SK-N-SH (cell line): ENCODE results near the gene REN. TPM values are rescaled to one million over a fixed set of nuclear protein-coding genes. Genes with fewer than 3 reads are reported as not detected.

ENCODE experiments used
- CTCF ChIA-PET: fragments of 300-600, 350-600 bp; formaldehyde crosslinking; extraction: SDS; loops from one replicate; lab custom pipeline; 2021; lab: Yijun Ruan, JAX
- POLR2A ChIA-PET: fragments of 350-600 bp; sonication (Branson Sonifier 250); formaldehyde crosslinking; extraction: SDS; loops from one replicate; lab custom pipeline; 2020; ENCODE audit warnings: antibody characterized with exemption, inconsistent platforms; lab: Yijun Ruan, JAX
- DNase-seq: peaks from one replicate; pipeline ENCODE4 v3.0.0; 2012
- H2AFZ ChIP-seq: fragments of 200-600 bp; sonication (generic); 2 replicates; pipeline ENCODE4 v1.8.1; 2016; ENCODE audit warnings: antibody characterized with exemption, mild to moderate bottlenecking, low read depth
- H3F3A ChIP-seq: fragments of 200-600 bp; sonication (generic); replicated peaks from 2 replicates; pipeline ENCODE3; 2016; ENCODE audit warnings: antibody characterized with exemption, mild to moderate bottlenecking; ENCODE audit not compliant: insufficient read depth
- H3K27ac ChIP-seq, 2 experiments: fragments of 200-500 bp in 1 of 2; fragments of 200-600 bp in 1 of 2; sonication (Bioruptor generic) in 1 of 2; sonication (generic), shearing (Covaris generic) in 1 of 2; 2 replicates each; pipeline versions ENCODE4 v1.5.1 to v1.6.1; 2014 to 2016; ENCODE audit warnings: low read depth in 2 of 2, inconsistent platforms in 1 of 2, low read length in 1 of 2, mild to moderate bottlenecking in 1 of 2, mixed read lengths in 1 of 2
- H3K27me3 ChIP-seq: fragments of 200-600 bp; sonication (generic), shearing (Covaris generic); 2 replicates; pipeline ENCODE4 v1.6.1; 2016; ENCODE audit warnings: mixed run types; ENCODE audit not compliant: insufficient read depth
- H3K36me3 ChIP-seq, 2 experiments: fragments of 200-500 bp in 1 of 2; fragments of 200-600 bp in 1 of 2; sonication (Bioruptor generic) in 1 of 2; sonication (generic) in 1 of 2; replicated peaks in 1 of 2; 2 replicates each; pipeline versions ENCODE3 to v1.5.1; 2014 to 2016; ENCODE audit warnings: low read length in 1 of 2, mild to moderate bottlenecking in 1 of 2; ENCODE audit not compliant: insufficient read depth in 2 of 2, control insufficient read depth in 1 of 2
- H3K4me1 ChIP-seq, 2 experiments: fragments of 200-500 bp in 1 of 2; fragments of 200-600 bp in 1 of 2; sonication (Bioruptor generic) in 1 of 2; sonication (generic), shearing (Covaris generic) in 1 of 2; 2 replicates each; pipeline versions ENCODE4 v1.5.1 to v1.6.1; 2014 to 2016; ENCODE audit warnings: low read depth in 1 of 2, low read length in 1 of 2, mixed run types in 1 of 2; ENCODE audit not compliant: insufficient read depth in 2 of 2, control insufficient read depth in 1 of 2
- H3K4me2 ChIP-seq: fragments of 200-600 bp; sonication (generic), shearing (Covaris generic); 2 replicates; pipeline ENCODE4 v1.6.1; 2017; ENCODE audit warnings: mixed run types
- H3K4me3 ChIP-seq, 2 experiments: fragments of 200-500 bp in 1 of 2; fragments of 200-600 bp in 1 of 2; sonication (Bioruptor generic) in 1 of 2; sonication (generic), shearing (Covaris generic) in 1 of 2; 2 replicates each; pipeline versions ENCODE4 v1.5.1 to v1.8.1; 2014 to 2016; ENCODE audit warnings: low read depth in 2 of 2, inconsistent platforms in 1 of 2, low read length in 1 of 2, mild to moderate bottlenecking in 1 of 2, mixed read lengths in 1 of 2, moderate library complexity in 1 of 2
- H3K79me2 ChIP-seq: fragments of 200-600 bp; sonication (generic); 2 replicates; pipeline ENCODE4 v1.8.1; 2017; ENCODE audit warnings: mild to moderate bottlenecking; ENCODE audit not compliant: insufficient read depth
- H3K9ac ChIP-seq: fragments of 200-600 bp; sonication (generic); 2 replicates; pipeline ENCODE4 v1.6.1; 2017; ENCODE audit warnings: mixed run types
- H3K9me2 ChIP-seq: fragments of 200-600 bp; sonication (generic); 2 replicates; pipeline ENCODE4 v1.6.1; 2017; ENCODE audit warnings: mixed run types
- H3K9me3 ChIP-seq: fragments of 200-600 bp; sonication (generic); 2 replicates; pipeline ENCODE4 v1.6.1; 2017; ENCODE audit warnings: mixed run types, mild to moderate bottlenecking, moderate library complexity
- H4K20me1 ChIP-seq: fragments of 200-600 bp; sonication (generic); 2 replicates; pipeline ENCODE4 v1.6.1; 2017; ENCODE audit warnings: mild to moderate bottlenecking, mixed run types; ENCODE audit not compliant: insufficient read depth
- ELF1 ChIP-seq: IDR thresholded peaks from 2 replicates; pipeline ENCODE4 v1.4.0; 2012
- FOSL2 ChIP-seq: IDR thresholded peaks from 2 replicates; pipeline ENCODE4 v1.4.0; 2012; ENCODE audit warnings: low read depth, mild to moderate bottlenecking, moderate library complexity, borderline replicate concordance
- MAX ChIP-seq: IDR thresholded peaks from 2 replicates; pipeline ENCODE4 v1.4.0; 2012; ENCODE audit warnings: low read depth
- PBX3 ChIP-seq: IDR thresholded peaks from 2 replicates; pipeline ENCODE4; 2012
- RFX5 ChIP-seq: IDR thresholded peaks from 2 replicates; pipeline ENCODE4 v1.6.1; 2012; ENCODE audit warnings: mild to moderate bottlenecking, improper control_type of control experiment, low read length
- TAF1 ChIP-seq: IDR thresholded peaks from 2 replicates; pipeline ENCODE4 v1.6.1; 2012; ENCODE audit warnings: low read depth, mild to moderate bottlenecking, low read length, moderate library complexity, borderline replicate concordance
- TCF12 ChIP-seq: IDR thresholded peaks from 2 replicates; pipeline ENCODE4 v1.4.0; 2012
- TEAD4 ChIP-seq: IDR thresholded peaks from 2 replicates; pipeline ENCODE4 v1.4.0; 2012; ENCODE audit warnings: mild to moderate bottlenecking, borderline replicate concordance; ENCODE audit not compliant: insufficient read depth
- WGBS: methylation state at CpG from one replicate; pipeline ENCODE4 v1.1.6; 2017; ENCODE audit warnings: low lambda C conversion rate; 5-methylcytosine and 5-hydroxymethylcytosine counted together
- polyA plus RNA-seq, 3 experiments: library from polyadenylated mRNA; depleted of rRNA; stranded (reverse); fragments of >200 nt; gene quantifications; 2 replicates each; pipeline ENCODE4 v1.2.3, GENCODE V29; 2012
- TF ChIP-seq, protein P1 (sequence below): IDR thresholded peaks from 2 replicates; pipeline ENCODE4 v1.6.1; 2012; ENCODE audit warnings: mild to moderate bottlenecking, low read depth, low read length, moderate library complexity

The REN gene
- polyA plus RNA-seq, 1 of the 3 experiments (the other 2 are of a cell fraction) = not detected

- WGBS = 59% methylated on average over 6 of the region's 6 CpGs
- no peaks in the 10 kb centered on the region for H3K9me3 ChIP-seq
- no peaks in the 10 kb centered on the region for H4K20me1 ChIP-seq
- no peaks in the 10 kb centered on the region for H3K79me2 ChIP-seq
- H3K36me3 ChIP-seq = no peaks in the 10 kb centered on the region
- no peak for TF ChIP-seq TAF1
- no peak for TF ChIP-seq MAX
- TF ChIP-seq TCF12 = no peak
- no peak for TF ChIP-seq TEAD4
- no peak for TF ChIP-seq FOSL2
- no peak for TF ChIP-seq ELF1
- no peak for TF ChIP-seq RFX5
- TF ChIP-seq, all 33 proteins: peak for 0
- Histone ChIP-seq H3F3A (no peaks in the 10 kb centered on the region), H3K4me2 (no peak overlapping the region), H3K4me1 (no peaks in the 10 kb centered on the region), H3K27me3 (no peaks in the 10 kb centered on the region; the same call in 1 of the 2 replicates), H3K4me3 (no peak overlapping the region), H3K9ac (no peak overlapping the region), H3K27ac (no peak overlapping the region), H2AFZ (no peak overlapping the region), H3K9me2 (no peaks in the 10 kb centered on the region)
- DNase-seq = no peak
- CTCF ChIA-PET = interaction anchor here (1.1 to 1.8 kb wide), 4 partner anchors 16 to 309 kb away, joined by 3 to 13 read pairs (median 6); no protein-coding TSS in a partner anchor
- POLR2A ChIA-PET = no interaction called here
Measured at GRCh38 chr1:204180133-204180532, 14.0 kb upstream of the REN start.

- 81% methylated on average over 5 of the region's 7 CpGs for WGBS
- TF ChIP-seq, protein P1, sequence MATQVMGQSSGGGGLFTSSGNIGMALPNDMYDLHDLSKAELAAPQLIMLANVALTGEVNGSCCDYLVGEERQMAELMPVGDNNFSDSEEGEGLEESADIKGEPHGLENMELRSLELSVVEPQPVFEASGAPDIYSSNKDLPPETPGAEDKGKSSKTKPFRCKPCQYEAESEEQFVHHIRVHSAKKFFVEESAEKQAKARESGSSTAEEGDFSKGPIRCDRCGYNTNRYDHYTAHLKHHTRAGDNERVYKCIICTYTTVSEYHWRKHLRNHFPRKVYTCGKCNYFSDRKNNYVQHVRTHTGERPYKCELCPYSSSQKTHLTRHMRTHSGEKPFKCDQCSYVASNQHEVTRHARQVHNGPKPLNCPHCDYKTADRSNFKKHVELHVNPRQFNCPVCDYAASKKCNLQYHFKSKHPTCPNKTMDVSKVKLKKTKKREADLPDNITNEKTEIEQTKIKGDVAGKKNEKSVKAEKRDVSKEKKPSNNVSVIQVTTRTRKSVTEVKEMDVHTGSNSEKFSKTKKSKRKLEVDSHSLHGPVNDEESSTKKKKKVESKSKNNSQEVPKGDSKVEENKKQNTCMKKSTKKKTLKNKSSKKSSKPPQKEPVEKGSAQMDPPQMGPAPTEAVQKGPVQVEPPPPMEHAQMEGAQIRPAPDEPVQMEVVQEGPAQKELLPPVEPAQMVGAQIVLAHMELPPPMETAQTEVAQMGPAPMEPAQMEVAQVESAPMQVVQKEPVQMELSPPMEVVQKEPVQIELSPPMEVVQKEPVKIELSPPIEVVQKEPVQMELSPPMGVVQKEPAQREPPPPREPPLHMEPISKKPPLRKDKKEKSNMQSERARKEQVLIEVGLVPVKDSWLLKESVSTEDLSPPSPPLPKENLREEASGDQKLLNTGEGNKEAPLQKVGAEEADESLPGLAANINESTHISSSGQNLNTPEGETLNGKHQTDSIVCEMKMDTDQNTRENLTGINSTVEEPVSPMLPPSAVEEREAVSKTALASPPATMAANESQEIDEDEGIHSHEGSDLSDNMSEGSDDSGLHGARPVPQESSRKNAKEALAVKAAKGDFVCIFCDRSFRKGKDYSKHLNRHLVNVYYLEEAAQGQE = peak; percentile 79; the same call in 1 of the 2 replicates
- TF ChIP-seq PBX3 = no peak
- no peak overlapping the region for H2AFZ ChIP-seq
- no peak overlapping the region for H3K4me2 ChIP-seq
- ChIA-PET CTCF (interaction anchor here (0.8 to 5.5 kb wide), 4 partner anchors 10 to 307 kb away, joined by 3 to 33 read pairs (median 6); no protein-coding TSS in a partner anchor), POLR2A (no interaction called here)
- no peaks in the 10 kb centered on the region for H4K20me1 ChIP-seq
- no peaks in the 10 kb centered on the region for H3K36me3 ChIP-seq
- H3K9ac ChIP-seq = no peak overlapping the region
- H3K4me3 ChIP-seq = no peak overlapping the region
- DNase-seq = no peak
- H3K79me2 ChIP-seq = no peaks in the 10 kb centered on the region
- H3K9me2 ChIP-seq = no peaks in the 10 kb centered on the region
- no peaks in the 10 kb centered on the region for H3K4me1 ChIP-seq
- H3F3A ChIP-seq = no peaks in the 10 kb centered on the region
- H3K27ac ChIP-seq = no peak overlapping the region
- H3K9me3 ChIP-seq = no peaks in the 10 kb centered on the region
- no peaks in the 10 kb centered on the region; the same call in 1 of the 2 replicates for H3K27me3 ChIP-seq
Measured at GRCh38 chr1:204178487-204179281, 12.5 kb upstream of the REN start.
